Measurements from ENCODE around the gene HECW1. TPM values are rescaled to one million over a fixed set of nuclear protein-coding genes. Genes with fewer than 3 reads are reported as not detected.
"Not testable (repeated sequence)": the region's sequence is repeated elsewhere in the genome, so short reads cannot be mapped to it uniquely, and the experiment has no call there.

HECW1 gene
- total RNA-seq, 8 experiments from 2014 or later = 0.09 to 16.7 (median 10.6) TPM

- in situ Hi-C loops (cut with MboI; ENCODE audit: low pct_unique_long_range_greater_than_20kb in 2 of 9, low sequenced_read_pairs in 9 of 9, unreplicated experiment in 9 of 9) = loop anchor here in 1 of 9 experiments (25.0 kb wide), 1 partner anchor 177 kb away; the partner anchor contains the start of genes MRPL32 and PSMA2
- WGBS, 10 experiments = 0 to 50% (median 26%) methylated on average over 1 to 3 of the region's 3 CpGs; no CpG with 5 or more reads in 2 of the 10 experiments
- peak overlapping the region; percentile 53 to 95 (median 73) for H3K4me3 ChIP-seq
- peaks cover 5 to 32% of the 10 kb centered on the region in 2 donors for H3K4me1 ChIP-seq (replicated peaks in 1 of 2)
- peak overlapping the region in 1 of 2 donors; percentile 96 for H3K27ac ChIP-seq
- ATAC-seq (replicated peaks in 6 of 8) = no peak
These were observed 2.0 kb downstream of the HECW1 start for GRCh38 chr7:43114458-43114780.

DNA sequence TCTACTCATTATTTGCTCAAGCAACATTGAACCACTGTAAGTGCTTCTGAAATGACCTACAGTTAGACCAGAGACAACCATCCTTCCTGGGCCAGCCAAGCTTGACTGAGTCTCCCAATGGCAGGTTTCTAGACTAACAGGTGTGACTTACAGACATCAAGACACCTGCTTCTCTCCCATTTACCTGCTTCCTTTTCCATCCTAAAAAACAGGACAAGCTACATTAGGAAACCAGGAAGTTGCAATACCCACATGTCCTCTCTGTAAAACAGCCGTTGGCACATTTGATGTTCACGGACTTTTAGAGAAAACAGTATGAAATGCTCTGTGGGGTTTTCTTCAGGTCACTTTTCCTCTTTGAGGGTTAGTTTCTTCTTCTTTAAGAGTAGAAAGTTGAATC, 4.0 kb downstream of the HECW1 start:
- Histone ChIP-seq H3K4me1 (replicated peaks in 1 of 2) (peaks cover 5 to 32% of the 10 kb centered on the region in 2 donors), H3K27ac (no peak overlapping the region), H3K4me3 (no peak overlapping the region)
- no peak for ATAC-seq (replicated peaks in 6 of 8)
- in situ Hi-C loops (cut with MboI; ENCODE audit: low pct_unique_long_range_greater_than_20kb in 2 of 9, low sequenced_read_pairs in 9 of 9, unreplicated experiment in 9 of 9) = loop anchor here in 1 of 9 experiments (25.0 kb wide), 1 partner anchor 179 kb away; the partner anchor contains the start of genes MRPL32 and PSMA2
- WGBS, 10 experiments = 56 to 100% (median 93%) methylated on average over 1 to 2 of the region's 2 CpGs; no CpG with 5 or more reads in 2 of the 10 experiments

- H3K27ac ChIP-seq = no peak overlapping the region
- H3K4me1 ChIP-seq (replicated peaks in 1 of 2) = peaks cover 1 to 32% of the 10 kb centered on the region in 2 donors
- no peak for ATAC-seq (replicated peaks in 6 of 8)
- H3K4me3 ChIP-seq = no peak overlapping the region
- in situ Hi-C loops (cut with MboI; ENCODE audit: low pct_unique_long_range_greater_than_20kb in 2 of 9, low sequenced_read_pairs in 9 of 9, unreplicated experiment in 9 of 9) = loop anchor here in 1 of 9 experiments (25.0 kb wide), 1 partner anchor 180 kb away; the partner anchor contains the start of genes MRPL32 and PSMA2
- WGBS, 10 experiments = 40 to 80% methylated on average over 1 of the region's 1 CpG; no CpG with 5 or more reads in 8 of the 10 experiments
These were observed 4.6 kb downstream of the HECW1 start for GRCh38 chr7:43117095-43117494.

DNA sequence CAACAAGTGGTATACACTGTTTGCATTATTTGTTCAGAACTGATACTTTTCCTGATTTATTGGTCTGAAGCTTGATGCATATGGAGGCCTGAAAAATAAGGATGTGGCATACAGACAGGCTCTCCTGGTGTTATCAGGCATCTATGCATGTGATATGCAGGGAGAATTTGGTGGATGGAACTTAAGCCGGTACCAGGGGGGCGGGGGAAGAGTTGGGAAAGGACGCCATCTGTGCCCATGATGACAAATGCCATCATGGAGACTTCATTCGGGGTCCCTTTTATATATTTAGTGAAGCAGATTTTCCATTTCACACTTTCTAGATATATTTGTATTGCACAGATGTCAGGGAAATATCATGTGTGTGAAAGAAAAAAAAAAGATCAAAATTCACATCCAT, 5.4 kb downstream of the HECW1 start:
- Histone ChIP-seq H3K4me3 (peak overlapping the region in 1 of 5 donors; percentile 10), H3K27ac (no peak overlapping the region), H3K4me1 (replicated peaks in 1 of 2) (peaks cover 0 to 32% of the 10 kb centered on the region in 2 donors)
- in situ Hi-C loops (cut with MboI; ENCODE audit: low pct_unique_long_range_greater_than_20kb in 2 of 9, low sequenced_read_pairs in 9 of 9, unreplicated experiment in 9 of 9) = loop anchor here in 1 of 9 experiments (25.0 kb wide), 1 partner anchor 181 kb away; the partner anchor contains the start of genes MRPL32 and PSMA2
- ATAC-seq (replicated peaks in 6 of 8) = no peak
- WGBS, 10 experiments = 0 to 100% (median 83%) methylated on average over 1 to 4 of the region's 4 CpGs; no CpG with 5 or more reads in 2 of the 10 experiments

- peak overlapping the region in 1 of 5 donors; percentile 10 for H3K4me3 ChIP-seq
- 52 to 97% (median 81%) methylated on average over 2 to 4 of the region's 4 CpGs; no CpG with 5 or more reads in 1 of the 10 experiments for WGBS, 10 experiments
- H3K27ac ChIP-seq = no peak overlapping the region
- in situ Hi-C loops (cut with MboI; ENCODE audit: low pct_unique_long_range_greater_than_20kb in 2 of 9, low sequenced_read_pairs in 9 of 9, unreplicated experiment in 9 of 9) = loop anchor here in 1 of 9 experiments (25.0 kb wide), 1 partner anchor 181 kb away; the partner anchor contains the start of genes MRPL32 and PSMA2
- H3K4me1 ChIP-seq (replicated peaks in 1 of 2) = peaks cover 0 to 32% of the 10 kb centered on the region in 2 donors
- no peak for ATAC-seq (replicated peaks in 6 of 8)
These were observed 5.9 kb downstream of the HECW1 start for GRCh38 chr7:43118313-43118712.

- no peak overlapping the region for H3K27ac ChIP-seq
- no peak overlapping the region for H3K4me3 ChIP-seq
- peaks cover 0 to 29% of the 10 kb centered on the region in 2 donors for H3K4me1 ChIP-seq (replicated peaks in 1 of 2)
- in situ Hi-C loops (cut with MboI; ENCODE audit: low pct_unique_long_range_greater_than_20kb in 2 of 9, low sequenced_read_pairs in 9 of 9, unreplicated experiment in 9 of 9) = loop anchor here in 1 of 9 experiments (25.0 kb wide), 1 partner anchor 182 kb away; the partner anchor contains the start of genes MRPL32 and PSMA2
- peak in 4 of 8 experiments; percentile 20 to 97 (median 58) for ATAC-seq (replicated peaks in 6 of 8)
- 3 to 88% (median 56%) methylated on average over 1 to 10 of the region's 12 CpGs for WGBS, 10 experiments
These were observed 7.1 kb downstream of the HECW1 start for GRCh38 chr7:43119371-43120075.

DNA sequence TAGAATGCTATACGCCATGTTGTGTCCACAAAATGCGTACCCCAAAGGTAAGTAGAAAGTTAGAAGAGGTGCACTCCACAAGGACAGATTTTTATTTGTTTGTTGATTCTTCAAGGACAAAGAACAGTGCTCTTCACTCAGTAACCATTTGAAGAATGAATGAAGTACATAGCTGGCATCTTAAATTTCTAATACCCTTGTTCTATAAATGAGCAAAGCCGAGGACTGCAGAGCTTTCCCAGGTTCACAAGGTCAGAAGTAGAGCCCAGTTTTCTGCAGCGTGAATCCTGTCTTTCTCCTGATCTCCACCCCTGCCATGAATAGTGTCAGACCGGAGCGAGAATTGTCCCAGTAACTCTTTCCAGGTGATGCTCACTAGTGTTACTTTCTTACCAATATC, 9.5 kb downstream of the HECW1 start:
- H3K27ac ChIP-seq = no peak overlapping the region
- in situ Hi-C loops (cut with MboI; ENCODE audit: low pct_unique_long_range_greater_than_20kb in 2 of 9, low sequenced_read_pairs in 9 of 9, unreplicated experiment in 9 of 9) = loop anchor here in 1 of 9 experiments (25.0 kb wide), 1 partner anchor 185 kb away; the partner anchor contains the start of genes MRPL32 and PSMA2
- WGBS, 10 experiments = 79 to 100% (median 85%) methylated on average over 1 to 6 of the region's 6 CpGs
- H3K4me3 ChIP-seq = no peak overlapping the region
- ATAC-seq (replicated peaks in 6 of 8) = no peak
- peaks cover 0 to 14% of the 10 kb centered on the region in 2 donors for H3K4me1 ChIP-seq (replicated peaks in 1 of 2)

GRCh38 chr7:43123457-43123856, 11.0 kb downstream of the HECW1 start:
- no peak for ATAC-seq (replicated peaks in 6 of 8)
- in situ Hi-C loops (cut with MboI; ENCODE audit: low pct_unique_long_range_greater_than_20kb in 2 of 9, low sequenced_read_pairs in 9 of 9, unreplicated experiment in 9 of 9) = loop anchor here in 1 of 9 experiments (25.0 kb wide), 1 partner anchor 186 kb away; the partner anchor contains the start of genes MRPL32 and PSMA2
- H3K27ac ChIP-seq = no peak overlapping the region
- H3K4me3 ChIP-seq = no peak overlapping the region
- peaks cover 0 to 7% of the 10 kb centered on the region in 2 donors for H3K4me1 ChIP-seq (replicated peaks in 1 of 2)
- no CpG with 5 or more reads among the region's 1 CpG for WGBS, 10 experiments

DNA sequence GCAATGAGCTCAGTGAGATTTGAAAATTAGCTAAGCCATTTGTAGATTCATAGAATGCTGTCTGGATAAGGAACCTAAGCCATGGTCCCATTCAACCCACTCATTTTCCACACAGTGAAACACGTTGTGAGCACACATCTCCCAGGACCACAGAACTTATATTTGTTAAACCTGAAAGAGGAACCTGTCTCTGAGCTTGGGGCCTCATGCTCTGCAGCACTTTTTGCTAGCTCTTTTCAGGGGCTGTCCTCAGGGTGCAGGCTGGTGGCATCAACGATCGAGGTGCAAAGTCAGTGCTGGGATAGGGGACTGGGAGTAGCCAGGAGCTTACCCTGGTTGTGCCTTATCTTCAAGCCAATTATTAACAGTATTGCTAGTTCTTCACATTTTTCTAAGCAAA, 11.9 kb downstream of the HECW1 start:
- in situ Hi-C loops (cut with MboI; ENCODE audit: low pct_unique_long_range_greater_than_20kb in 2 of 9, low sequenced_read_pairs in 9 of 9, unreplicated experiment in 9 of 9) = loop anchor here in 1 of 9 experiments (25.0 kb wide), 1 partner anchor 187 kb away; the partner anchor contains the start of genes MRPL32 and PSMA2
- no peak overlapping the region for H3K27ac ChIP-seq
- H3K4me3 ChIP-seq = no peak overlapping the region
- WGBS, 10 experiments = 0 to 100% (median 80%) methylated on average over 1 to 2 of the region's 3 CpGs; no CpG with 5 or more reads in 3 of the 10 experiments
- ATAC-seq (replicated peaks in 6 of 8) = no peak
- H3K4me1 ChIP-seq (replicated peaks in 1 of 2) = no peaks in the 10 kb centered on the region

DNA sequence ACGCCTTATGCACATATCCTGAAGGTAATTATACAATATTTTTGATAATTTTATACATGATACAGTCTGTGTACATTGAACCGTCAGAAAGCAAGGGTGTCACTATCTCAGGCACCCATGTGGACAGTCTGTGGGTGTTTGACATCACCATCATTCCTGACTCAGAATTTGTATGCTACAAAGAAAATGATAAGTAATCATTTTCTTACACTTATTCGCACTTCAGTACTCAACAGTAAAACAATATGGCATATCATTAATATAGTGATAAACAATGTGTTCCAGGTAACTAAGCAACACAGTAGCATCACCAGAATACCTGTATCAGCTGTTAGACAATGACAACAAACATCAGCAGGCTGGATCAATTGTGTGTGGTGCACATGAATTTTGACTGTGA, 17.9 kb downstream of the HECW1 start:
- in situ Hi-C loops (cut with MboI; ENCODE audit: low pct_unique_long_range_greater_than_20kb in 2 of 9, low sequenced_read_pairs in 9 of 9, unreplicated experiment in 9 of 9) = no loop called here
- Histone ChIP-seq H3K4me3 (no peak overlapping the region), H3K27ac (no peak overlapping the region), H3K4me1 (replicated peaks in 1 of 2) (no peaks in the 10 kb centered on the region)
- ATAC-seq (replicated peaks in 6 of 8) = no peak
- WGBS, 10 experiments = 77 to 100% (median 86%) methylated on average over 1 to 3 of the region's 3 CpGs; no CpG with 5 or more reads in 1 of the 10 experiments

- WGBS, 10 experiments = 11 to 60% (median 57%) methylated on average over 1 of the region's 1 CpG; no CpG with 5 or more reads in 7 of the 10 experiments
- Histone ChIP-seq H3K27ac (no peak overlapping the region), H3K4me1 (replicated peaks in 1 of 2) (no peaks in the 10 kb centered on the region), H3K4me3 (no peak overlapping the region)
- in situ Hi-C loops (cut with MboI; ENCODE audit: low pct_unique_long_range_greater_than_20kb in 2 of 9, low sequenced_read_pairs in 9 of 9, unreplicated experiment in 9 of 9) = no loop called here
- no peak for ATAC-seq (replicated peaks in 6 of 8)
These were observed 22.7 kb downstream of the HECW1 start for GRCh38 chr7:43135129-43135528.

DNA sequence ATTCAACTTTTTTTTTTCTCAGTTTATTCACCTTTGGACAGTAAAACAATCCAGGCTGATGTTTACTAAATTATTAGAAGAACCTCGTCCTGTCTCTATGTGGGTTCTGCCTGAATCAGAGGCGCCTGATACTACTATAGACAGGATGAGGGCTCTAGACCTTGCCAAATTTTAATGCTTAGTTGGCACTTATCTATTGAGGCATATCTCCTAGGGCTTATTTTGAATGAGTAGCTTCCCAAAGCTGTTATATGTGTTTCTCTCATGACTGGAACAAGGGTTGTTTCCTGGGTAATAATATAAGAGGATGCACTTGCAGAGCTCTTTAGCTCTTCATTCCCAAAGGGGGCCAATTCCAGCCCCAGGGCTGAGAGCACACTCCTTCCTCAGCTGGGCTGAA, 23.6 kb downstream of the HECW1 start:
- ATAC-seq (replicated peaks in 6 of 8) = no peak
- no peaks in the 10 kb centered on the region for H3K4me1 ChIP-seq (replicated peaks in 1 of 2)
- no peak overlapping the region for H3K4me3 ChIP-seq
- no peak overlapping the region for H3K27ac ChIP-seq
- in situ Hi-C loops (cut with MboI; ENCODE audit: low pct_unique_long_range_greater_than_20kb in 2 of 9, low sequenced_read_pairs in 9 of 9, unreplicated experiment in 9 of 9) = no loop called here
- WGBS, 10 experiments = 43 to 100% (median 95%) methylated on average over 1 to 2 of the region's 2 CpGs

DNA sequence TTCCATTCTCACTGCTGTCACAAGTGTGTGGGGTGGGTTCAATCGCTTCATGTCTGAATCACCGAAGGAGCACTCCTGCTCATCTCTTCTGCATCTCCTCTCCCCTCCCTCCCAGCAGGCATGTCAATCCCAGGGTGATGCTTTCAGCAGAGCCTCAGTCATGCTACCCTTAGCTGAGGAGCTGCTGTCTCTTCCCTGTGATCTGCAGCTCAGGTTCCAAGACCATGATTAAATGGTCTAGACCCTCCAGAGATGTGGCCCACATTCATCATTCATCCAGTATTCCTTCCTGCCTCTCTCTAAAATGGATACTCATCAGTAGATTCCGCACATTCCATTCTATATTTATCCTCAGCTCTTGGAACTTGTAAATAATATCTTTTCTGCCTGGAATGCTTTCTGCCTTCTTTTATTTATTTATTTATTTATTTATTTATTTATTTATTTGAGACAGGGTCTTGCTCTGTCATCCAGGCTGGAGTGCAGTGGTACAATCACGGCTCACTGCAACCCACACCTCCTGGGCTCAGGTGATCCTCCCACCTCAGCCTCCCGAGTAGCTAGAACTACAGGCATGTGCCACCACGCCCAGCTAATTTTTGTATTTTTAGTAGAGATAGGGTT, 24.8 kb downstream of the HECW1 start:
- ATAC-seq (replicated peaks in 6 of 8); H3K4me3 ChIP-seq; H3K4me1 ChIP-seq (replicated peaks in 1 of 2); H3K27ac ChIP-seq; in situ Hi-C loops (cut with MboI; ENCODE audit: low pct_unique_long_range_greater_than_20kb in 2 of 9, low sequenced_read_pairs in 9 of 9, unreplicated experiment in 9 of 9): not testable (repeated sequence)
- 50 to 100% (median 84%) methylated on average over 1 to 5 of the region's 6 CpGs; no CpG with 5 or more reads in 2 of the 10 experiments for WGBS, 10 experiments
